Calu3 (cell line): ENCODE results near the gene EXOC6B. TPM values are rescaled to one million over a fixed set of nuclear protein-coding genes. Genes with fewer than 3 reads are reported as not detected.

Source experiments
- BruUV-seq: library from RNA; stranded (reverse); fragments of 400-500 nt; replicated peaks from 2 replicates; lab custom pipeline; 2021; lab: Mats Ljungman, UMichigan
- CTCF ChIA-PET: fragments of 300-600 bp; sonication (Branson Sonifier 250); formaldehyde crosslinking; loops from one replicate; lab custom pipeline; 2022; ENCODE audit warnings: antibody characterized with exemption; lab: Charles Lee
- DNase-seq: peaks from one replicate; pipeline ENCODE4 v3.0.0; 2022
- H3K27ac Mint-ChIP-seq: one replicate; pipeline ENCODE4 v1.8.0; 2022; ENCODE audit warnings: mixed read lengths; ENCODE audit not compliant: unreplicated experiment
- H3K27me3 Mint-ChIP-seq: one replicate; pipeline ENCODE4 v1.8.0; 2022; ENCODE audit warnings: mixed read lengths; ENCODE audit not compliant: unreplicated experiment
- H3K36me3 Mint-ChIP-seq: one replicate; pipeline ENCODE4 v1.8.0; 2022; ENCODE audit warnings: mild to moderate bottlenecking, moderate library complexity, mixed read lengths; ENCODE audit not compliant: insufficient read depth, unreplicated experiment
- H3K4me1 Mint-ChIP-seq: one replicate; pipeline ENCODE4 v1.8.0; 2022; ENCODE audit warnings: mild to moderate bottlenecking, low read depth, mixed read lengths; ENCODE audit not compliant: unreplicated experiment
- H3K4me3 Mint-ChIP-seq: one replicate; pipeline ENCODE4 v1.8.0; 2022; ENCODE audit warnings: mild to moderate bottlenecking, low read depth, moderate library complexity, mixed read lengths; ENCODE audit not compliant: unreplicated experiment
- H3K9me3 Mint-ChIP-seq: one replicate; pipeline ENCODE4 v1.8.0; 2022; ENCODE audit warnings: low read depth, mixed read lengths; ENCODE audit not compliant: unreplicated experiment
- CTCF ChIP-seq: fragments of 200-600 bp; IDR thresholded peaks from one replicate; pipeline ENCODE4 v1.8.0; 2022; ENCODE audit warnings: antibody characterized with exemption; ENCODE audit not compliant: unreplicated experiment
- intact Hi-C: fragments of 100-400 bp; cut with micrococcal nuclease; formaldehyde crosslinking; loops from one replicate; pipeline ENCODE4 v1.10.0; 2022; ENCODE audit not compliant: unreplicated experiment
- total RNA-seq: library from RNA; stranded (reverse); gene quantifications from 2 replicates; pipeline ENCODE4 v1.2.3, GENCODE V29; 2022

EXOC6B gene
- total RNA-seq, 1 experiment from 2014 or later = 26.6 TPM

DNA sequence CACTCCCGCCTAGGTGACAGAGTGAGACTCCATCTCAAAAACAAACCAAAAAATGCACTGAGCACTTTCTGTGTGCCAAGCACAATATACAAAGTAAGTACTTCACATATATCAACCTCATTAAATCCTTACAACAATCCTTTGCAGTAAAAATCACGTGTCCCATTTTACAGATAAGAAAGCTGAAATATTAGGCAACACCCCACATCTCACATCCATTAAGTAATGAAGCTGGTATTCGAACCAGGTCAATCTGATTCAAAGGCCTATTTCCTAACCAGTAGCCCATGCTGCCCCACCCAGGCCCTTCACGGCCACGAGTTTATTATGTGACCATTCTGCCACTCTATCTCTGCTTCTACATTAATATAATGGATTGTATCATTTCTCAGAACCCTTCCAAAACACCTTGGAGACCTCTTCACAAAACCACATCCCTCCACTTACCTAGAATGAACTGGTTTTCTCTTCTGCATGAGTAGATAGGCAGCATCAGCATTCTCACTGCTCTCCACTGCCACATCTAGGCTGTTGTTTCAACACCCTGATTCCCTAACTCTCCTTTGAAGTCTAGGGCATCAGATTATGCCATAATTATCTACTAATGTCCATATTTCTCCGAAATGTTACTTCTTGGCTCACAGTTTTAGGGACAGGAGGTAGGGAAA, 3.1 kb upstream of the EXOC6B start:
- no TSS peak for BruUV-seq

DNA sequence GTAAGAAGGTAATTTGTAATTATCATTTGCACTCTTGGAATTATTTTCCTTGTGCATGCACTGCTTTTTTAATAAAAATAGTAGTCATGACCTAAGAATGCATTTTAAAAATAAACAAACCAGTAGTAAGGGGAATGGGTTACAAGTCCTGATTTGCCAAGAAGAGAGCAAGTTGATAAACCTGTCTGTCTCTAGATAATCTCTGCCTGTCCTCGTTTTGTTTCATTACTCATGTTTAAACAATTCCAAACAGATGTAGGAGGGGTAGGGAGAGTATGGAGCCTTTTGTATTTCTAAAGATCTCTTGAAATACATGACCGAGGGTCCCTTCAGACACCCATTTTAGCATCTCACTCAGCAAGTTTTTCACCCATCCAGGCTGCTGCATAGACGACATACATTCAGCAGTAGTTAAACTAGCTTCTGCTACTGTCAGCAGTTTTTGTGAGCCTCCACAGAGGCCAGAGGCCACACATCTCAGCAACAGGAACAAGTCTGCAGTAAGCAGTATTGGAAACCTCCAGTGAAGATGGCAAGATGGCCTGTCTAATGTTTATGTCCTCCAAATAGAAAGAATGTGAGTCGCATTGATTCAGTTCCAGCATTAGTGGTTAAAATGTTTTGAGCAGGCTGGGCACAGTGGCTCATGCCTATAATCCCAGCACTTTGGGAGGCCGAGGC, 2.3 kb upstream of the EXOC6B start:
- Mint-ChIP-seq H3K27me3 (no peaks in the 10 kb centered on the region), H3K4me3 (no peak overlapping the region), H3K27ac (no peak overlapping the region), H3K4me1 (peaks cover 47% of the 10 kb centered on the region), H3K9me3 (no peaks in the 10 kb centered on the region), H3K36me3 (peaks cover 19% of the 10 kb centered on the region)
- BruUV-seq = no TSS peak
- intact Hi-C loops = no loop called here
- CTCF ChIA-PET = no interaction called here
- no peak for TF ChIP-seq CTCF
- DNase-seq = no peak

More for the DNA sequence above, 3.1 kb upstream of the EXOC6B start:
- Mint-ChIP-seq H3K4me3 (no peak overlapping the region), H3K27me3 (no peaks in the 10 kb centered on the region), H3K36me3 (peaks cover 19% of the 10 kb centered on the region), H3K4me1 (peaks cover 49% of the 10 kb centered on the region), H3K27ac (no peak overlapping the region), H3K9me3 (no peaks in the 10 kb centered on the region)
- CTCF ChIA-PET = no interaction called here
- no peak for TF ChIP-seq CTCF
- DNase-seq = no peak
- intact Hi-C loops = no loop called here

GRCh38 chr2:72827487-72827886, 1.7 kb upstream of the EXOC6B start:
- H3K27ac Mint-ChIP-seq = no peak overlapping the region
- intact Hi-C loops = no loop called here
- no peak overlapping the region for H3K4me3 Mint-ChIP-seq
- CTCF ChIA-PET = no interaction called here
- no peak for TF ChIP-seq CTCF
- H3K27me3 Mint-ChIP-seq = no peaks in the 10 kb centered on the region
- H3K36me3 Mint-ChIP-seq = peaks cover 19% of the 10 kb centered on the region
- H3K9me3 Mint-ChIP-seq = no peaks in the 10 kb centered on the region
- no peak for DNase-seq
- peaks cover 44% of the 10 kb centered on the region for H3K4me1 Mint-ChIP-seq
- BruUV-seq = no TSS peak

DNA sequence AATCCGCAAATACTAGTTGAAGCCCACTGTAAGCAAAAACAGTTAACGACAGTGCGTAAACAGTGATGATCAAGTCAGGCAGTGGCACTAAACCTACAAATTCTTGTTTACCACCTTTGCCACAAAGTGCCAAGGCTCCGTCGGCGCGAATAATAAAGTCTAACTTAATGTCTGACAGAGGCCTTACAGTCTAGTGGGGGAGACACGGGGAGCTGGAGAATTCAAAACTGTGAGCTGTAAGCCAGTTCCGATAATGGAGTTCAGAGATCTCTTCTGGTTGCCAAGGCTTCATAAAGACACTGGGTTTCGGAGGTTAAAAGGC, 284 bp upstream of the EXOC6B start:
- peaks cover 19% of the 10 kb centered on the region for H3K36me3 Mint-ChIP-seq
- BruUV-seq = no TSS peak
- peak overlapping the region; percentile 84 for H3K4me3 Mint-ChIP-seq
- no peak for TF ChIP-seq CTCF
- intact Hi-C loops = no loop called here
- H3K27me3 Mint-ChIP-seq = no peaks in the 10 kb centered on the region
- DNase-seq = no peak
- H3K27ac Mint-ChIP-seq = peak overlapping the region; percentile 62
- no peaks in the 10 kb centered on the region for H3K9me3 Mint-ChIP-seq
- H3K4me1 Mint-ChIP-seq = peaks cover 44% of the 10 kb centered on the region
- CTCF ChIA-PET = no interaction called here
